Osteocyte (in vitro differentiated cells): ENCODE results near the gene COG7. TPM values are rescaled to one million over a fixed set of nuclear protein-coding genes. Genes with fewer than 3 reads are reported as not detected.

Experiments used
- DNase-seq: peaks from one replicate; pipeline ENCODE4 v3.0.0; 2021; ENCODE audit warnings: mixed read lengths; ENCODE audit not compliant: unreplicated experiment; ENCODE audit errors: extremely low spot score
- H3K27ac Mint-ChIP-seq: one replicate; pipeline ENCODE4 v1.8.0; 2021; ENCODE audit warnings: mild to moderate bottlenecking, mixed read lengths; ENCODE audit not compliant: unreplicated experiment
- H3K27me3 Mint-ChIP-seq: one replicate; pipeline ENCODE4 v1.8.0; 2021; ENCODE audit warnings: mixed read lengths; ENCODE audit not compliant: unreplicated experiment
- H3K36me3 Mint-ChIP-seq: one replicate; pipeline ENCODE4 v1.8.0; 2021; ENCODE audit warnings: mixed read lengths; ENCODE audit not compliant: unreplicated experiment
- H3K4me1 Mint-ChIP-seq: one replicate; pipeline ENCODE4 v1.8.0; 2021; ENCODE audit warnings: mixed read lengths; ENCODE audit not compliant: unreplicated experiment
- H3K4me3 Mint-ChIP-seq: one replicate; pipeline ENCODE4 v1.8.0; 2021; ENCODE audit warnings: mild to moderate bottlenecking, moderate library complexity, mixed read lengths; ENCODE audit not compliant: unreplicated experiment
- H3K9me3 Mint-ChIP-seq: one replicate; pipeline ENCODE4 v1.8.0; 2021; ENCODE audit warnings: mixed read lengths; ENCODE audit not compliant: unreplicated experiment
- total RNA-seq: library from RNA; stranded (reverse); gene quantifications from 2 replicates; pipeline ENCODE4 v1.2.1, GENCODE V29; 2021
- TF ChIP-seq, protein P1 (sequence below): fragments of 200-600 bp; sonication (generic); IDR thresholded peaks from 2 replicates; pipeline ENCODE4 v1.5.0; 2021; ENCODE audit warnings: antibody characterized with exemption, mild to moderate bottlenecking, moderate library complexity

The COG7 gene
- total RNA-seq, 1 donor from 2014 or later: 25.4 TPM

DNA sequence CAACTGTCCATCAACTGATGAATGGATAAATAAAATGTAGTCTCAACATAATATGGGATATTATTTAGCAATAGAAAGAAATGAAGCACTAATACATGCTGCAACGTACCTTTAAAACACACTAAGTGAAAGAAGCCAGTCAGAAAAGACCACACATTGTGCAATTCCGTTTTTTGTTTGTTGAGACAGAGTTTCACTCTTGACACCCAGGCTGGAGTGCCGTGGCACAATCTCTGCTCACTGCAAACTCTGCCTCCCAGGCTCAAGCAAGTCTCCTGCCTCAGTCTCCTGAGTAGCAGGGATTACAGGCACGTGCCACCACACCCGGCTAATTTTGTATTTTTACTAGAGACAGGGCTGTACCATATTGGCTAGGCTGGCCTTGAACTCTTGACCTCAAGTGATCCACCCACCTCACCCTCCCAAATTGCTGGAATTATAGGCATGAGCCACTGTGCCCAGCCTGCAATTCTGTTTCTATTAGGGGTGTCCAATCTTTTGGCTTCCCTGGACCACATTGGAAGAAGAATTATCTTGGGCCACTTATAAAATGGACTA is 110.8 kb downstream of the COG7 start:
- no peak overlapping the region for H3K4me3 Mint-ChIP-seq
- TF ChIP-seq, protein P1, sequence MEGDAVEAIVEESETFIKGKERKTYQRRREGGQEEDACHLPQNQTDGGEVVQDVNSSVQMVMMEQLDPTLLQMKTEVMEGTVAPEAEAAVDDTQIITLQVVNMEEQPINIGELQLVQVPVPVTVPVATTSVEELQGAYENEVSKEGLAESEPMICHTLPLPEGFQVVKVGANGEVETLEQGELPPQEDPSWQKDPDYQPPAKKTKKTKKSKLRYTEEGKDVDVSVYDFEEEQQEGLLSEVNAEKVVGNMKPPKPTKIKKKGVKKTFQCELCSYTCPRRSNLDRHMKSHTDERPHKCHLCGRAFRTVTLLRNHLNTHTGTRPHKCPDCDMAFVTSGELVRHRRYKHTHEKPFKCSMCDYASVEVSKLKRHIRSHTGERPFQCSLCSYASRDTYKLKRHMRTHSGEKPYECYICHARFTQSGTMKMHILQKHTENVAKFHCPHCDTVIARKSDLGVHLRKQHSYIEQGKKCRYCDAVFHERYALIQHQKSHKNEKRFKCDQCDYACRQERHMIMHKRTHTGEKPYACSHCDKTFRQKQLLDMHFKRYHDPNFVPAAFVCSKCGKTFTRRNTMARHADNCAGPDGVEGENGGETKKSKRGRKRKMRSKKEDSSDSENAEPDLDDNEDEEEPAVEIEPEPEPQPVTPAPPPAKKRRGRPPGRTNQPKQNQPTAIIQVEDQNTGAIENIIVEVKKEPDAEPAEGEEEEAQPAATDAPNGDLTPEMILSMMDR: no peak
- no peaks in the 10 kb centered on the region for H3K4me1 Mint-ChIP-seq
- no peak for DNase-seq
- H3K27ac Mint-ChIP-seq: no peak overlapping the region
- H3K36me3 Mint-ChIP-seq: no peaks in the 10 kb centered on the region
- H3K27me3 Mint-ChIP-seq: peaks cover 7% of the 10 kb centered on the region
- no peaks in the 10 kb centered on the region for H3K9me3 Mint-ChIP-seq

DNA sequence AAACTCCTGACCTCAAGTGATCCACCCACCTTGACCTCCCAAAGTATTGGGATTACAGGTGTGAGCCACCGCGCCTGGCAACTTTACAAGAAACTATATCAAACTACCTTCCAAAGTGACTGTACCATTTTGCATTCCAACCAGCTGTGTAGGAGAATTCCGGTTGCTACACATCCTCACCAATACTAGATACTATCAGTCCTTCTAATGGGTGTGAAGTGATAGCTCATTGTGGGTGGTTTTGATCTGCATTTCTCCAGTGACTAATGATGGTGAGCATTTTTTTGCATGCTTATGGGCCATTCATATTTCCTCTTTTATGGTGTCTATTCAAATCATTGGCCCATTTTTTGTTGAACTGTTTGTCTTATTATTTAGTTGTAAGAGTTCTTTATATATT is 113.2 kb downstream of the COG7 start:
- Mint-ChIP-seq H3K36me3 (no peaks in the 10 kb centered on the region), H3K27ac (no peak overlapping the region), H3K4me3 (no peak overlapping the region), H3K4me1 (no peaks in the 10 kb centered on the region), H3K9me3 (no peaks in the 10 kb centered on the region), H3K27me3 (peaks cover 7% of the 10 kb centered on the region)
- TF ChIP-seq, protein P1: no peak
- DNase-seq: no peak

Other genes starting within 250 kb of the COG7 start
- not detected in 2 replicates for gene SCNN1B, start 150.9 kb downstream of the COG7 start, total RNA-seq
- 59.7 and 64.6 TPM in 2 replicates for gene GGA2, start 57.3 kb upstream of the COG7 start, total RNA-seq
- 18.7 and 21.1 TPM in 2 replicates for gene EARS2, start 104.2 kb upstream of the COG7 start, total RNA-seq
- gene UBFD1, start 104.5 kb upstream of the COG7 start, total RNA-seq: 92.1 and 100 TPM in 2 replicates
- gene NDUFAB1, start 143.1 kb upstream of the COG7 start, total RNA-seq: 49.7 and 59.4 TPM in 2 replicates
- 14.0 and 14.9 TPM in 2 replicates for gene PALB2, start 188.1 kb upstream of the COG7 start, total RNA-seq
- 65.3 and 69.7 TPM in 2 replicates for gene DCTN5, start 188.3 kb upstream of the COG7 start, total RNA-seq
- 16.7 and 17.8 TPM in 2 replicates for gene PLK1, start 225.7 kb upstream of the COG7 start, total RNA-seq